Activated B cell treated with CpG ODN at 0.5 μM for 24 hours (primary cell): ENCODE data around the gene LY6G5C. TPM values are rescaled to one million over a fixed set of nuclear protein-coding genes. Genes with fewer than 3 reads are reported as not detected.

Experiments
- ATAC-seq: fragments of 200-7000 bp; cut with Tn5 transposase; one replicate; pipeline ENCODE4 v1.10.0; 2021; ENCODE audit warnings: low read depth, mild to moderate bottlenecking, moderate library complexity
- CTCF ChIA-PET: fragments of 350-600 bp; sonication (Branson Sonifier 250); formaldehyde crosslinking; loops from one replicate; lab custom pipeline; 2021; ENCODE audit warnings: antibody characterized with exemption; lab: Charles Lee
- POLR2A ChIA-PET: fragments of 350-600 bp; sonication (Branson Sonifier 250); formaldehyde crosslinking; loops from one replicate; lab custom pipeline; 2021; ENCODE audit warnings: antibody characterized with exemption; lab: Charles Lee
- DNase-seq: peaks from one replicate; pipeline ENCODE4 v3.0.0; 2022
- H3K27ac Mint-ChIP-seq: one replicate; pipeline ENCODE4 v1.8.0; 2020; ENCODE audit warnings: mixed read lengths
- H3K27me3 Mint-ChIP-seq: one replicate; pipeline ENCODE4 v1.8.0; 2021; ENCODE audit warnings: mixed read lengths
- H3K36me3 Mint-ChIP-seq: one replicate; pipeline ENCODE4 v1.8.0; 2021; ENCODE audit warnings: low read depth, mixed read lengths
- H3K4me1 Mint-ChIP-seq: one replicate; pipeline ENCODE4 v1.8.0; 2021; ENCODE audit warnings: mixed read lengths
- H3K4me3 Mint-ChIP-seq: one replicate; pipeline ENCODE4 v1.8.0; 2020; ENCODE audit warnings: mild to moderate bottlenecking, mixed read lengths
- H3K9me3 Mint-ChIP-seq: one replicate; pipeline ENCODE4 v1.8.0; 2020; ENCODE audit warnings: mixed read lengths
- intact Hi-C: fragments of 100-400 bp; cut with micrococcal nuclease; formaldehyde crosslinking; loops from one replicate; pipeline ENCODE4 v1.15.1; 2024
- total RNA-seq: library from RNA; stranded (reverse); gene quantifications from 2 replicates; pipeline ENCODE4 v1.2.3, GENCODE V29; 2022
- TF ChIP-seq, protein P1 (sequence below): fragments of 200-600 bp; IDR thresholded peaks from one replicate; pipeline ENCODE4 v1.8.0; 2022; ENCODE audit warnings: antibody characterized with exemption, mild to moderate bottlenecking

The LY6G5C gene
- total RNA-seq, 1 donor from 2014 or later = 0.73 TPM

DNA sequence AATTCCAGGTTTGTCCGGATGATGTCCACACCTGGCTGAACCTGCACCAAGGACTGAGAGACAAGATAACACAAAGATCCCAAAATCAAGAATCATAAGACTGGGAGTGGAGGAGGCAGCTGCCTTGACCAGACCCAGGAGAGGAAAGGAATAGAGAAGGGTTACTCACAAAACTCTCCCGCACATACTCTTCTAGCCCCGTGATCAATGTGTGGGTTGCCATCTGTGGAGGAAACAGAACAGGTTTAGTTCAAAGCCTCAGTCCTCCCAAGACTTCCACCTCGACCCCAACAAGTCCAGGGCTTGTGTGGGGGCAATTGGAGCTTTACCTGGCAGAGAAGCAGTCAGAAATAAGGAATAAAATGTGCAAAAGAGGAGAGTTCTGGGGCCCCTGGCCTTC, 39.5 kb downstream of the LY6G5C start:
- CTCF ChIA-PET = no interaction called here

GRCh38 chr6:31640612-31641011, 40.3 kb downstream of the LY6G5C start:
- Mint-ChIP-seq H3K36me3 (peaks cover 80% of the 10 kb centered on the region), H3K27ac (no peak overlapping the region), H3K4me1 (no peaks in the 10 kb centered on the region), H3K9me3 (no peaks in the 10 kb centered on the region), H3K4me3 (no peak overlapping the region), H3K27me3 (no peaks in the 10 kb centered on the region)
- no peak for DNase-seq
- TF ChIP-seq, protein P1, sequence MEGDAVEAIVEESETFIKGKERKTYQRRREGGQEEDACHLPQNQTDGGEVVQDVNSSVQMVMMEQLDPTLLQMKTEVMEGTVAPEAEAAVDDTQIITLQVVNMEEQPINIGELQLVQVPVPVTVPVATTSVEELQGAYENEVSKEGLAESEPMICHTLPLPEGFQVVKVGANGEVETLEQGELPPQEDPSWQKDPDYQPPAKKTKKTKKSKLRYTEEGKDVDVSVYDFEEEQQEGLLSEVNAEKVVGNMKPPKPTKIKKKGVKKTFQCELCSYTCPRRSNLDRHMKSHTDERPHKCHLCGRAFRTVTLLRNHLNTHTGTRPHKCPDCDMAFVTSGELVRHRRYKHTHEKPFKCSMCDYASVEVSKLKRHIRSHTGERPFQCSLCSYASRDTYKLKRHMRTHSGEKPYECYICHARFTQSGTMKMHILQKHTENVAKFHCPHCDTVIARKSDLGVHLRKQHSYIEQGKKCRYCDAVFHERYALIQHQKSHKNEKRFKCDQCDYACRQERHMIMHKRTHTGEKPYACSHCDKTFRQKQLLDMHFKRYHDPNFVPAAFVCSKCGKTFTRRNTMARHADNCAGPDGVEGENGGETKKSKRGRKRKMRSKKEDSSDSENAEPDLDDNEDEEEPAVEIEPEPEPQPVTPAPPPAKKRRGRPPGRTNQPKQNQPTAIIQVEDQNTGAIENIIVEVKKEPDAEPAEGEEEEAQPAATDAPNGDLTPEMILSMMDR = no peak
- intact Hi-C loops = no loop called here
- CTCF ChIA-PET = no interaction called here
- POLR2A ChIA-PET = interaction anchor here (1.1 to 1.7 kb wide), 3 partner anchors 12 to 46 kb away, joined by 3 to 6 read pairs (median 4); partner anchors contain the start of gene BAG6
- no peak for ATAC-seq

More for the DNA sequence above, 39.5 kb downstream of the LY6G5C start:
- Mint-ChIP-seq H3K4me1 (no peaks in the 10 kb centered on the region), H3K27ac (no peak overlapping the region), H3K4me3 (no peak overlapping the region), H3K36me3 (peaks cover 80% of the 10 kb centered on the region), H3K27me3 (no peaks in the 10 kb centered on the region), H3K9me3 (no peaks in the 10 kb centered on the region)
- TF ChIP-seq, protein P1 = no peak
- DNase-seq = no peak
- ATAC-seq = no peak
- POLR2A ChIA-PET = interaction anchor here (1.1 kb wide), 1 partner anchor 45 kb away, joined by 3 read pairs; no protein-coding TSS in a partner anchor
- intact Hi-C loops = no loop called here

- TF ChIP-seq, protein P1 = no peak
- H3K36me3 Mint-ChIP-seq = peaks cover 80% of the 10 kb centered on the region
- no peak overlapping the region for H3K4me3 Mint-ChIP-seq
- ChIA-PET POLR2A (interaction anchor here (1.2 to 1.7 kb wide), 2 partner anchors 18 to 203 kb away, joined by 3 to 6 read pairs; no protein-coding TSS in a partner anchor), CTCF (no interaction called here)
- intact Hi-C loops = no loop called here
- no peaks in the 10 kb centered on the region for H3K27me3 Mint-ChIP-seq
- no peak for DNase-seq
- H3K27ac Mint-ChIP-seq = no peak overlapping the region
- no peaks in the 10 kb centered on the region for H3K4me1 Mint-ChIP-seq
- no peaks in the 10 kb centered on the region for H3K9me3 Mint-ChIP-seq
- ATAC-seq = no peak
Measured at GRCh38 chr6:31639449-31639861, 41.4 kb downstream of the LY6G5C start.

GRCh38 chr6:31639043-31639442, 41.8 kb downstream of the LY6G5C start:
- no peaks in the 10 kb centered on the region for H3K9me3 Mint-ChIP-seq
- no peaks in the 10 kb centered on the region for H3K27me3 Mint-ChIP-seq
- ChIA-PET POLR2A (interaction anchor here (0.8 to 1.7 kb wide), 4 partner anchors 13 to 203 kb away, joined by 3 to 6 read pairs (median 4); partner anchors contain the start of gene BAG6), CTCF (interaction anchor here (1.5 kb wide), 1 partner anchor 88 kb away, joined by 3 read pairs; no protein-coding TSS in a partner anchor)
- no peak overlapping the region for H3K27ac Mint-ChIP-seq
- TF ChIP-seq, protein P1 = no peak
- intact Hi-C loops = no loop called here
- ATAC-seq (no peak), DNase-seq (no peak)
- no peaks in the 10 kb centered on the region for H3K4me1 Mint-ChIP-seq
- H3K36me3 Mint-ChIP-seq = peaks cover 81% of the 10 kb centered on the region
- H3K4me3 Mint-ChIP-seq = no peak overlapping the region

GRCh38 chr6:31636698-31637596, 43.9 kb downstream of the LY6G5C start:
- H3K4me1 Mint-ChIP-seq = no peaks in the 10 kb centered on the region
- no peaks in the 10 kb centered on the region for H3K9me3 Mint-ChIP-seq
- peak overlapping the region; percentile 12 for H3K27ac Mint-ChIP-seq
- ATAC-seq = no peak
- intact Hi-C loops = no loop called here
- no peak for DNase-seq
- no peak overlapping the region for H3K4me3 Mint-ChIP-seq
- TF ChIP-seq, protein P1 = no peak
- peaks cover 90% of the 10 kb centered on the region for H3K36me3 Mint-ChIP-seq
- ChIA-PET POLR2A (interaction anchor here (0.7 to 1.7 kb wide), 2 partner anchors 16 to 146 kb away, joined by 4 read pairs; partner anchors contain the start of gene BAG6), CTCF (no interaction called here)
- H3K27me3 Mint-ChIP-seq = no peaks in the 10 kb centered on the region
